Brain microvascular endothelial cell (primary cell): Measurements from ENCODE around the gene SUMF2.
"Not testable (repeated sequence)": the region's sequence is repeated elsewhere in the genome, so short reads cannot be mapped to it uniquely, and the experiment has no call there.

Source experiments
- DNase-seq: peaks from one replicate; pipeline ENCODE4 v3.0.0-alpha.2; 2020
- H3K27ac ChIP-seq: fragments of 250-450 bp; sonication (Bioruptor Pico); 2 replicates; pipeline ENCODE4 v1.5.1; 2020; ENCODE audit warnings: mild to moderate bottlenecking, moderate library complexity
- H3K27me3 ChIP-seq: fragments of 250-450 bp; sonication (Bioruptor Pico); replicated peaks from 2 replicates; pipeline ENCODE4 v1.5.1; 2020; ENCODE audit warnings: mild to moderate bottlenecking
- H3K36me3 ChIP-seq: fragments of 250-450 bp; sonication (Bioruptor Pico); replicated peaks from 2 replicates; pipeline ENCODE4 v1.5.1; 2020; ENCODE audit warnings: mild to moderate bottlenecking
- H3K4me3 ChIP-seq: 2 replicates; pipeline ENCODE4 v1.5.1; 2011; ENCODE audit warnings: low read depth, mild to moderate bottlenecking, control low read depth, low read length, moderate library complexity
- CTCF ChIP-seq: IDR thresholded peaks from 2 replicates; pipeline ENCODE4 v1.5.1; 2011; ENCODE audit warnings: low read depth, mild to moderate bottlenecking, moderate library complexity, low read length, control low read depth, inconsistent platforms; ENCODE audit errors: missing control alignments
- in situ Hi-C: cut with HindIII; loops from 2 replicates; pipeline ENCODE4 v1.10.0; 2017; ENCODE audit warnings: low sequenced_read_pairs, low pct_ligation_motif_present

SUMF2 gene

GRCh38 chr7:56079450-56080185 is 15.5 kb downstream of the SUMF2 start:
- TF ChIP-seq CTCF = peak; percentile 76
- peak; percentile 62 for DNase-seq
- Histone ChIP-seq H3K27me3 (no peaks in the 10 kb centered on the region), H3K27ac (peak overlapping the region; percentile 22), H3K36me3 (peaks cover 45% of the 10 kb centered on the region), H3K4me3 (no peak overlapping the region)
- in situ Hi-C loops = no loop called here

GRCh38 chr7:56080726-56081435 is 16.8 kb downstream of the SUMF2 start:
- H3K27ac ChIP-seq, DNase-seq, H3K27me3 ChIP-seq, H3K4me3 ChIP-seq, in situ Hi-C loops: not testable (repeated sequence)
- H3K36me3 ChIP-seq = peaks cover 43% of the 10 kb centered on the region

GRCh38 chr7:56081626-56082340 is 17.7 kb downstream of the SUMF2 start:
- DNase-seq = no peak
- Histone ChIP-seq H3K27me3 (no peaks in the 10 kb centered on the region), H3K27ac (no peak overlapping the region), H3K36me3 (peaks cover 37% of the 10 kb centered on the region), H3K4me3 (no peak overlapping the region)
- in situ Hi-C loops = no loop called here
- no peak for TF ChIP-seq CTCF

GRCh38 chr7:56083150-56083785 is 19.2 kb downstream of the SUMF2 start:
- peaks cover 30% of the 10 kb centered on the region for H3K36me3 ChIP-seq
- no peak overlapping the region for H3K4me3 ChIP-seq
- no peak for DNase-seq
- H3K27ac ChIP-seq = no peak overlapping the region
- no peaks in the 10 kb centered on the region for H3K27me3 ChIP-seq
- no peak for TF ChIP-seq CTCF
- in situ Hi-C loops = no loop called here

- DNase-seq = no peak
- no peak for TF ChIP-seq CTCF
- Histone ChIP-seq H3K4me3 (no peak overlapping the region), H3K36me3 (peaks cover 6% of the 10 kb centered on the region), H3K27me3 (no peaks in the 10 kb centered on the region), H3K27ac (no peak overlapping the region)
- in situ Hi-C loops = no loop called here
Observed at GRCh38 chr7:56086761-56087160, 22.7 kb downstream of the SUMF2 start.

- H3K36me3 ChIP-seq = peaks cover 2% of the 10 kb centered on the region
- no peak overlapping the region for H3K4me3 ChIP-seq
- no peaks in the 10 kb centered on the region for H3K27me3 ChIP-seq
- in situ Hi-C loops = no loop called here
- DNase-seq = no peak
- TF ChIP-seq CTCF = no peak
- no peak overlapping the region for H3K27ac ChIP-seq
Observed at GRCh38 chr7:56087445-56087844, 23.4 kb downstream of the SUMF2 start.
